Nucleus accumbens (tissue), 56 donors: ENCODE data around the gene ESRRB.

ENCODE experiments used
- DNase-seq, 56 donors: peaks; one replicate each; lab custom pipeline; 2025; lab: John Stamatoyannopoulos, UW

The ESRRB gene

DNA sequence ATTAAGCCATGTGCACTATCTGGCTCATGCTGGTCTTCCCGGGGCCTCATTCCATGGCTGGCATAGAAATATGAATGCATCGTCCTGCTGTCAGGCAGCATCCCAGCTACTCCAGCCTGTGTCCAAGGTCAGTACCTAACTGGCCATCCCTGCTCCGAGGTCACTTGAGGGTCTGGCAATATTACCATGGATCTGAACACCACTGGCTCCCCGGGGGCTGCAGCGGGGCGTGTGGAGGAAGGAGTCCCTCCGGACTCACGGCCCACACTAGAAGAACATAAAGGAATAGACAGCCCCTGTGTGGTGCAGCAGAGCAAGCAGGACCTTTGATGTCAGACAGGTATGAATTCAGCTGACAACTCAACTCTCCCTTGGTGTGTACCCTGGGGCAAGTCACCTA is 19.2 kb downstream of the ESRRB start:
- DNase-seq = no peak

DNA sequence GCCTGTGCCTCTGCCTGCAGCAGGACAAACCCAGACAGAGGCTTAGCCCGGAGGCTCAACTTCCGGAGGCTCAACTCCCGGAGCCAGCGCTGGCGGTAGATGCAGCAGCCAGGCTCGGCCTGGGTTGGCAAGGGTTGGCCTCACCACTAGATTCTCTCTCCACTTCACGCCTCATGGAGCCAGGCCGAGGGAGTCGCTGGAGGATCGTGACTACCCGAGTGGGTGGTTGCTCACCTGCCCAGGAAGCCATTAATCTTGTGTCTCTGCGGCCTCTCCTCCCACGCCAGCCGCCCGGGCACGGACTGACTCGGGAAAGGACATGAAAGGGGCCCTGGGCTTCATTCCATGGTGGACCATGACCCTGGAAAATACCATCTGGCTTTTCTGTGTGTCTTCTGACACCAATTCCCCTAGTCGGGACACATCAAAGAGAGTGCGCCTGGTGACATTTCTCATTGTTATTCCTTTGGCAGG is 20.8 kb downstream of the ESRRB start:
- DNase-seq = no peak

GRCh38 chr14:76405627-76406026 is 29.7 kb downstream of the ESRRB start:
- DNase-seq = no peak

DNA sequence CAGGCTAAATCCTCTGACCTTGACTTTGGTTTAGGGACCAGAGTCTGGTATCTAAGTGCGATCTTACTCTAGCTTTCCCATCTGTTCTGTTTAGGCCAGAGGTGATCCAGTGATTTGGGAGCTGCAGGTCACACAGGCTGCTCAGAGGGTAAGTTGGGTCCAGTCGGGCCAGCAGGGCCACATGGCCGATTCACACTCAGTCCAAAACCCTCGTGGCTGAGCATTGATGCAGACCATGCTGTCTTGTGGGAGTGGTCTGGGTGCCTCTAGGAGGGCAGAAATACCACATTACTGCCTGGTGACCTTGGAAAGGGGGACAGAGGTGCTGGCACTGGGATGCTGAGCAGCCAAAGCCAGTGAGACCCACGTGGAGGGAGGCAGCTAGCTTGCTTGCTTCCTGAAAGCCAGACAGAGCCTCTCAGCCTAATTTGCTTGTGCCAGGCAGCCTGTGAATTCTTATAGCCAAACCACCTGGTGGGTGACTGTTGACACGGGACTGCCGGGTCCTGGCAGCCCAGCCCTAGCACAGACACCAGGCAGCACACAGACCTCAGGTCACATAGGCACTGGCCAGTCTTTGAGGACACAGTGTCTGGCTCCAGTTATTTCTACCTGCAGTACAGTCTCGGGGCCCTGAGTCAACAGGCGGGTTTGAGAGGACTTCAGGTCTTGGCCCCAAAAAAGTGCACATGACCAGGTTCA is 31.7 kb downstream of the ESRRB start:
- no peak for DNase-seq

DNA sequence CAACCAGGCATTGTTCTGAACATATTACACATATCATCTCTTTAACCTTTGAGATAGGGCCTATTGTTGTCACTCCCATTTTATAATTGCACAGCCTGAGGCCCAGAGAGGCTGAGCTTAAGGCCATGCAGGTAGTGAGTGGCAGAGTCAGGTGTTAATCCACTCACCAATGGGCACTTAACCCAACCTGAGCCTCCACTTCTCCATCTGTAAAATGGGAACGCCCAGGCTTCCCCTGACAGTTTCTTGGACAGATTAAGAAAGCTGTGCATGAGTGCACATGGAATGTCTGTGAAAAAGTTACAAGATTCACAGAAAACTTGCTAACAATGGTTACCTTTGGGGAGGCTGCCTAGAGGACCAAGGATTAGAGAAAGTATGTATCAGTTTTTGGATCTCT is 32.9 kb downstream of the ESRRB start:
- no peak for DNase-seq

GRCh38 chr14:76412501-76412900 is 36.6 kb downstream of the ESRRB start:
- peak in 4 of 56 donors; percentile 1 to 7 (median 2) for DNase-seq

- no peak for DNase-seq
Observed at GRCh38 chr14:76413106-76413961, 37.4 kb downstream of the ESRRB start.

DNA sequence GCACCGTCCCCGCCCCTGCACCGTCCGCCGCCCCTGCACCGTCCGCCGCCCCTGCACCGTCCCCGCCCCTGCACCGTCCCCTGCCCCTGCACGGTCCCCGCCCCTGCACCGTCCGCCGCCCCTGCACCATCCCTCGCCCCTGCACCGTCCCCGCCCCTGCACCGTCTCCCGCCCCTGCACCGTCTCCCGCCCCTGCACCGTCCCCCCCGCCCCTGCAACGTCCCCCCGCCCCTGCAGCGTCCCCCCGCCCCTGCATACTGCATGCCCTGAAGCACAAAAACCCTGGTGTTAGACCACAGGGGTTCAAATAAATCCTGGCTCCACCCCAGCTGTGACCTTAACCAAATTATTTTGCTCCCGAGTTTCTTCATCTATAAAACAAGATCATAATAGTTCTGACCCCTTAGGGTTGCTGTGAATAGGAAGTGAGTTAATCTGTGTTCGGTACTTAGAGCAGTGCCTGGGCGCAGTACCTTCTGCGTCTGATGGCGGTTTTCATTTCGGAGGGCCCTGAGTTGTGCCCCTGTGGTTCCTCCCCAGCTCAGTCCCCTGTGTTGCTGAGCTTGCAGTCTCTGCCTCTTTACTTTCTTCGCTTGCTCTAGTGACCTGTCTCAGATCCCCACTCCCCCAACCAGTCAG is 38.1 kb downstream of the ESRRB start:
- peak in 2 of 56 donors; percentile 1 to 5 for DNase-seq

- DNase-seq = no peak
Observed at GRCh38 chr14:76419399-76419798, 43.5 kb downstream of the ESRRB start.

DNA sequence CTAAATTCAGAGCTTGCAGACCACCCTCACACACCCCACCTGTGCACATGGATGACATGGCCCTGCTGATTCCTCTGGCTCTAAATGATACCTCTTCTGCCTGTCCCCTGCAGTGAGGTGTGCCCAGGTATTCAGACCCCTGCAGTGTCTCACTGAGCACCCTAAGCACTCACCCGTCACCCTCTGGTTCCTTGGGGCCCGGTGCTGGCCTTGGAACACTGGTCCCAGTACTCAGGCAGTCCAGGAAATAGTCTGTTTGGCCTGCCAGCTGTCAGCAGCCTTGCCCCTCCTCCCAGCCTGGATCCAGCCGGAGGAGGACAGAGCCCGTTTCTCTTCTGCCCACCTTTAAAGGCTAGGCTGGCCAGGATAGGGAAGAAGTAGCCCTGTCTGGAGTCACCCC is 44.9 kb downstream of the ESRRB start:
- no peak for DNase-seq

DNA sequence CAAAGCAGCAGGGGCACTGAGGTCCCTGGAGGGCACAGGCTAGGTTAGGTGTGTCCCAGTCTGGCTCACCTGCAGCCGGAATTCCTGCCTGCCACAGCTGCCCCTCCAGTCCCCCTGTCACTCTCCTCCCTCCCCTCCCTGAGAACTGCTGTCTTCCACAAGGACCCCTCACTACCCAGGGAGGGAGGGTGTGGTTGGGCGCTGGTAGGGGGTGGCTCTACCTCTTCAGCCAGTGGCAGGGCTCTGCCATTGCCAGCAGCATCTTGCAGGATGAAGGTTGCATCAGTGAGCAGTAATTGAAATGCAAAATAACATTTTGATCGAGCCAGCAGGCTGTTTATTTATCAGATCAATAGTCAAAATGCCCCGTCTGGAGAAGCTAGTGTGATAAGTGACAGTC is 45.7 kb downstream of the ESRRB start:
- DNase-seq = no peak

GRCh38 chr14:76422662-76423061 is 46.7 kb downstream of the ESRRB start:
- no peak for DNase-seq

DNA sequence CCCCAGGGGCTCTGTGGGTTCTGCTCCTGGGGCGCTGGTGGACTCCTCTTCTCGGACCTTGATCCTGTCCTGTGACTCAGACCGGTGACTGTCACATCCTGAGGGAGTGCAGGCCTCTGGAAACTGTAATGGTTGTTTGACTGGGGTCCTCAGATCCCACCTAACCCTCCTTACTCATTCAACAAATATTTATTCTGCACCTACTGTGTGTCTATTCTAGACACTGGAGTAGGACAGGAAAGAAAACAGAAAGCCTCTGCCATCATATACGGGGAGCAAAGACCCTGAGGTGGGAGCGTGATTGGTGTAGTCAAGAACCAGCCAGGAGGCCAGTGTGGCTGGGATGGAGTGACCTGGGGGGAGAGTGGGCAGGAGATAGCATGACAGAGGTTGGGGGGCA is 47.6 kb downstream of the ESRRB start:
- no peak for DNase-seq

GRCh38 chr14:76424359-76424758 is 48.4 kb downstream of the ESRRB start:
- no peak for DNase-seq

- no peak for DNase-seq
Observed at GRCh38 chr14:76426161-76426696, 50.3 kb downstream of the ESRRB start.

DNA sequence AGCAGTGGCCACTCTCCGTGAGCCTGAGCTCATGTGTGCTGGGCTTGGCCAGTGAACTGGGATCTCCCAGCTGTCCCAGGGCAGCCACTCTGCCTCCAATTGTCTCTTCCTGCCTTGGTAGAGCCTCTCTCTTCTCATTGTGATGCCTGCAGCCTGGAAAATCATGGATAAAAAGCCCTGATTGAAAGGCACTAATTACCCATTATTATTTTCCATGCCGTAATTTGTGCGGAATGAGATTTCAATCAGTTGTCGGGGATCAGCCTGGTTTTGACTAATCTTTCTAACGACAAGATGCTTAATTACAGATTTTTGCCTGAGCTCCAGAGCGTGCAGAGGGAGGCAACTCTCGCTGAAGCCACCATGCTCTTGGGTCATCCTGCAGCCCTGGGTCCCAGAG is 52.7 kb downstream of the ESRRB start:
- no peak for DNase-seq

- no peak for DNase-seq
Observed at GRCh38 chr14:76430017-76430416, 54.1 kb downstream of the ESRRB start.

GRCh38 chr14:76430475-76430980 is 54.6 kb downstream of the ESRRB start:
- DNase-seq = no peak

DNA sequence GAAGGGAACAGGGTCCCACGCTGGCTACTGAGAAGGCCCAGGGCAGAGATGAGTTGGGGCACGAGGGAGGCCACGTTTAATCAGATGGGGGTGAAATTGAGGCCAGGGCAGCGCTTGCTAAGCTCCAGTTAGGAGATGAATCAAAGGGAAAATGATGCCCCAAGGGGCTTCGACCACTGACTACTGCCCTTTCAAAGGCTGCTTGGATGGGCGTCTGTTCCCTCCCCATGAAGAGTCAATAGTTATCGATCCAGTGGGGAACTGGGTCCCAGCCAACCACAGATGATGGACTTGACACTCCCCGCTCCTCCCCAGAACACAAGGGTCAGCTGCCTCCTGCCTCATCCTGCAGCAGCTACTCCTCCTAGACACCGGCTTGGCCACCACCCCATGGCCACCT is 55.6 kb downstream of the ESRRB start:
- no peak for DNase-seq

- no peak for DNase-seq
Observed at GRCh38 chr14:76432827-76433752, 57.2 kb downstream of the ESRRB start.
